Retinal pigment epithelial cell (primary cell): ENCODE measurements around the gene DLG3.

Experiments
- DNase-seq: peaks from one replicate; pipeline ENCODE4 v3.0.0-alpha.2; 2010; ENCODE audit warnings: low read depth
- H3K4me3 ChIP-seq: 2 replicates; pipeline ENCODE4 v1.5.1; 2011; ENCODE audit warnings: mild to moderate bottlenecking, low read length, control low read depth, moderate library complexity
- CTCF ChIP-seq: conservative IDR thresholded peaks from 2 replicates; pipeline ENCODE4 v1.5.1; 2011; ENCODE audit warnings: low read depth, low read length, control low read depth, inconsistent platforms

The DLG3 gene

DNA sequence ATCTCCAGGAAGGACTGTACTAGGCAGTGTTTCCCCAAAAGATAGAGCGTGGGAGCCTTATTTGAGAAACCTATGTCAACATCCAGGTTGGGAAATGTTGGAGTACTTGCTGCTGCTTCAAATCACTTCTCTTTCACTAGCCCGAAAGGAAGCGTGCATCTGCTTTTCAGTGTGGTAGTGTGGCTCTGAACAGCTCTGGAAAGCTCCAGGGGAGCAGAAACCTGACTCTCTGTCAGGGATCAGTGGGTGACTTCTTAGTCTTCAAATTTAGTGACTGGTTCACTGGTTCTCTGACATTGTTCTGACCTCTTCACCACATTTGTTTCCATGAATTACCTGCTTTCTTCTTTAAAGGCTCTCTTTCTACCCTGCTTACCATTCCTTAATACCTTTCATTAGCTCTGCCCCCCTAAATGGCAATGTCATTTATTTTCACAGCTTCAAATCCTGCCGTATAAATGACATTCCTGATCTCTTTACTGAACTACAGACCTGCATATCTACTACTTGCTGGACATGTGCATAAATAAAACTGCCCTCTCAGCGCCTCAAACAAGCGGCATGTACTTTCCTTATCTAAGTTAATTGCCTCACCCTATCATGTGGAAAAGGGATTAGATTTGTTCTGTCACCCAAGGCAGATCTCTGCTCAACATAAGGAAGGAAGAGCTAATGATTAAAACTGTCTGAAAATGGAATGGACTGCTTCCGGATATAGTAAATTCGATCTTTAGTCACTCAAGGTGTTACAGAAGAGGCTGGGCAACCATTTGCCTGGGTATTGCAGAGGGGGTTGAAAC, 37.0 kb downstream of the DLG3 start:
- no peak for DNase-seq
- no peak for TF ChIP-seq CTCF
- no peak overlapping the region for H3K4me3 ChIP-seq

DNA sequence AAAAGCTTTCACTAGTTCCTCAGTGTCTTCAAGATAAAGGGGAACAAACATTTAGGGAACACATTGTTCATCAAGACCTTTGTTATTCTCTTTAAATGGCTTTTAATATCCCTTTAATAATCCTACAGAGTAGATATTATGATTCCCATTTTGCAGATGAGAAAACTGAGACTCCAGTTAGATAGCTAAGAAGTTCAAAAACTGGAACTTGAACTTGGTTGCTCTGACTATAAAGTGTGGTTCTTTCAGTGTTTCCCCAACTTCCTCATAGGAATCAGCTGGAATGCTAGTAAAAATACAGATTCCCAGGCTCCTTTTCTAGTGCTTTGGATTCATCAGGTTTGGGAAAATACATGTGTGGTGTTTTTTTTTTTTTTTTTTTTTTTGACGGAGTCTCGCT, 37.7 kb downstream of the DLG3 start:
- H3K4me3 ChIP-seq, result no peak overlapping the region
- DNase-seq, result no peak
- no peak for TF ChIP-seq CTCF

- no peak for DNase-seq
- no peak overlapping the region for H3K4me3 ChIP-seq
- TF ChIP-seq CTCF, result no peak
These were observed 40.8 kb downstream of the DLG3 start for GRCh38 chrX:70485466-70485865.

GRCh38 chrX:70488856-70489255, 44.2 kb downstream of the DLG3 start:
- DNase-seq, result no peak
- no peak overlapping the region for H3K4me3 ChIP-seq
- no peak for TF ChIP-seq CTCF

- TF ChIP-seq CTCF, result no peak
- DNase-seq, result no peak
- H3K4me3 ChIP-seq, result no peak overlapping the region
These were observed 49.8 kb downstream of the DLG3 start for GRCh38 chrX:70494441-70494840.

- H3K4me3 ChIP-seq, result no peak overlapping the region
- TF ChIP-seq CTCF, result no peak
- DNase-seq, result no peak
These were observed 51.9 kb downstream of the DLG3 start for GRCh38 chrX:70496491-70496890.

DNA sequence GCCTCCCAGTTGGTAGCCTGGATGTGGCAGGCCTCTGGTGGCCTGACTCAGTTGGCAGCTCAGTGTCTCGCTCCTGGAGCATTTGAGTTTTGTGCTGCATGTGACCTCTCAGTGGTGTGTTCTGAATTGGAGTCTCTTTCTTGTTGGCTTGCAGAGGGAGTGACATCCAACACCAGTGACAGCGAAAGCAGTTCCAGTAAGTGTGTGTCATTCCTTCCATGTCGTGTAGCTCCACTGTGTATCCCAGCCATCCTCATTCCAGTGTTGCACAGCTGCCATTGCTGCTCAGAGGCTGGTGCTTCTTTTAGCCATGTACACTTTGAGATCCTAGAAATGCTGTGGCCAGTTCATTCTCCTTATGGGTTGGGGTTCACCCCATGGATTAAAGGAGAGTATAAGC, 52.4 kb downstream of the DLG3 start:
- no peak for TF ChIP-seq CTCF
- DNase-seq, result no peak
- H3K4me3 ChIP-seq, result no peak overlapping the region
